Liver (tissue), 9 donors: ENCODE data around the gene GALNT14. TPM values are rescaled to one million over a fixed set of nuclear protein-coding genes. Genes with fewer than 3 reads are reported as not detected.

Experiments
- DNase-seq: peaks from one replicate; pipeline ENCODE4 v3.0.0-alpha.2; 2017; ENCODE audit warnings: low spot score
- H3K27ac ChIP-seq, 2 donors: one replicate each; pipeline ENCODE4 v1.7.0; 2013; ENCODE audit warnings: inconsistent platforms in 2 of 2, low read length in 2 of 2, control low read depth in 1 of 2, low read depth in 1 of 2, mild to moderate bottlenecking in 1 of 2
- H3K27me3 ChIP-seq, 4 donors: one replicate each; pipeline versions ENCODE4 v1.6.1 to v1.7.0; 2013; ENCODE audit warnings: low read length in 3 of 4, inconsistent platforms in 1 of 4, mild to moderate bottlenecking in 1 of 4, moderate library complexity in 1 of 4; ENCODE audit not compliant: control insufficient read depth in 4 of 4, insufficient read depth in 4 of 4
- H3K36me3 ChIP-seq, 4 donors: one replicate each; pipeline versions ENCODE4 v1.6.1 to v1.7.0; 2013; ENCODE audit warnings: low read length in 3 of 4, mild to moderate bottlenecking in 3 of 4, low read depth in 1 of 4, moderate library complexity in 1 of 4; ENCODE audit not compliant: control insufficient read depth in 4 of 4, insufficient read depth in 3 of 4
- H3K4me1 ChIP-seq, 4 donors: one replicate each; pipeline versions ENCODE4 v1.6.1 to v1.7.0; 2013; ENCODE audit warnings: low read length in 3 of 4, mild to moderate bottlenecking in 3 of 4, moderate library complexity in 1 of 4; ENCODE audit not compliant: control insufficient read depth in 4 of 4, insufficient read depth in 4 of 4
- H3K4me3 ChIP-seq, 3 donors: one replicate each; pipeline versions ENCODE4 v1.6.1 to v1.7.0; 2013; ENCODE audit warnings: low read length in 3 of 3, control low read depth in 1 of 3, low read depth in 1 of 3, mild to moderate bottlenecking in 1 of 3
- H3K9ac ChIP-seq, 2 donors: one replicate each; pipeline ENCODE4 v1.7.0; 2013; ENCODE audit warnings: low read length in 2 of 2, mild to moderate bottlenecking in 2 of 2, moderate library complexity in 2 of 2, control low read depth in 1 of 2, low read depth in 1 of 2
- H3K9me3 ChIP-seq, 4 donors: one replicate each; pipeline versions ENCODE4 v1.6.1 to v1.7.0; 2013; ENCODE audit warnings: low read length in 3 of 4; ENCODE audit not compliant: control insufficient read depth in 4 of 4
- ATF3 ChIP-seq: IDR thresholded peaks from 2 replicates; pipeline ENCODE4 v1.6.1; 2016; ENCODE audit warnings: antibody characterized with exemption
- CTCF ChIP-seq: fragments of 150-350 bp; IDR thresholded peaks from 2 replicates; pipeline ENCODE4 v1.5.1; 2017; ENCODE audit warnings: improper control_type of control experiment, low read depth, low read length; ENCODE audit not compliant: missing input control
- FOXA1 ChIP-seq: IDR thresholded peaks from 2 replicates; pipeline ENCODE4 v1.6.1; 2016; ENCODE audit warnings: antibody characterized with exemption
- FOXA2 ChIP-seq: IDR thresholded peaks from 2 replicates; pipeline ENCODE4 v1.6.1; 2016; ENCODE audit warnings: antibody characterized with exemption
- GABPA ChIP-seq, 2 donors: IDR thresholded peaks in 1 of 2; conservative IDR thresholded peaks in 1 of 2; 2 replicates each; pipeline ENCODE4 v1.6.1; 2016; ENCODE audit warnings: antibody characterized with exemption in 2 of 2, mild to moderate bottlenecking in 1 of 2, moderate library complexity in 1 of 2
- HNF4G ChIP-seq: IDR thresholded peaks from 2 replicates; pipeline ENCODE4 v1.6.1; 2016; ENCODE audit warnings: antibody characterized with exemption
- MAX ChIP-seq: IDR thresholded peaks from 2 replicates; pipeline ENCODE4 v1.6.1; 2016; ENCODE audit warnings: antibody characterized with exemption
- NR2F2 ChIP-seq: IDR thresholded peaks from 2 replicates; pipeline ENCODE4 v1.6.1; 2016; ENCODE audit warnings: antibody characterized with exemption
- RAD21 ChIP-seq, 2 donors: IDR thresholded peaks; 2 replicates each; pipeline ENCODE4 v1.6.1; 2016; ENCODE audit warnings: antibody characterized with exemption in 2 of 2, mild to moderate bottlenecking in 2 of 2
- REST ChIP-seq: IDR thresholded peaks from 2 replicates; pipeline ENCODE4 v1.6.1; 2016; ENCODE audit warnings: antibody characterized with exemption, mild to moderate bottlenecking
- RXRA ChIP-seq, 2 donors: IDR thresholded peaks; 2 replicates each; pipeline ENCODE4 v1.6.1; 2017 to 2018; ENCODE audit warnings: antibody characterized with exemption in 2 of 2, mild to moderate bottlenecking in 1 of 2
- SP1 ChIP-seq: IDR thresholded peaks from 2 replicates; pipeline ENCODE4 v1.6.1; 2018; ENCODE audit warnings: antibody characterized with exemption, mild to moderate bottlenecking
- TAF1 ChIP-seq: conservative IDR thresholded peaks from 2 replicates; pipeline ENCODE4 v1.6.1; 2016; ENCODE audit warnings: antibody characterized with exemption, mild to moderate bottlenecking
- YY1 ChIP-seq: IDR thresholded peaks from 2 replicates; pipeline ENCODE4 v1.6.1; 2016; ENCODE audit warnings: antibody characterized with exemption, mild to moderate bottlenecking
- ZBTB33 ChIP-seq: IDR thresholded peaks from 2 replicates; pipeline ENCODE4 v1.6.1; 2016; ENCODE audit warnings: antibody characterized with exemption
- WGBS: extraction: QIAGEN DNeasy Blood & Tissue Kit; methylation state at CpG from one replicate; pipeline ENCODE4 v1.1.7; 2013; 5-methylcytosine and 5-hydroxymethylcytosine counted together
- polyA plus RNA-seq, 2 donors: library from polyadenylated mRNA; stranded (reverse) in 1 of 2; unstranded in 1 of 2; fragments of 200-250 nt in 1 of 2; fragments of >200 nt in 1 of 2; fragmentation: Nextera tagmentation in 1 of 2; extraction: Ambion mirVana in 1 of 2; gene quantifications; one replicate each; pipeline versions ENCODE4 v1.2.1 to v1.2.3, GENCODE V29; 2013 to 2015
- total RNA-seq, 2 donors: library from RNA; depleted of rRNA; stranded (reverse); fragments of >200 nt; gene quantifications; one replicate each; pipeline ENCODE4 v1.2.3, GENCODE V29; 2014
- donor health status: healthy.
- donor health status: healthy.
- donor health status: healthy.
- donor health status: healthy.
- donor health status: healthy.

Gene GALNT14
- total and polyA plus RNA-seq, 4 donors: 0.86 to 2.0 (median 1.5) TPM

GRCh38 chr2:31011587-31011986, 126.7 kb downstream of the GALNT14 start:
- Histone ChIP-seq H3K4me1 (no peaks in the 10 kb centered on the region), H3K27ac (no peak overlapping the region), H3K9ac (no peak overlapping the region), H3K9me3 (no peaks in the 10 kb centered on the region), H3K36me3 (no peaks in the 10 kb centered on the region), H3K4me3 (no peak overlapping the region), H3K27me3 (peaks cover 0 to 9% (median 0%) of the 10 kb centered on the region in 4 donors)
- WGBS: 71% methylated on average over 6 of the region's 6 CpGs
- TF ChIP-seq REST (no peak), NR2F2 (no peak), FOXA2 (no peak), FOXA1 (no peak), YY1 (no peak), CTCF (no peak), ATF3 (no peak), GABPA (IDR thresholded peaks at IDR 0.05 in 1 of 2, conservative IDR thresholded peaks at IDR 0.05 in 1 of 2) (no peak), HNF4G (no peak), MAX (no peak), SP1 (no peak), TAF1 (no peak), RXRA (IDR thresholded peaks at IDR 0.05) (no peak)
- no peak for DNase-seq

- H3K4me3 ChIP-seq: no peak overlapping the region
- no peak overlapping the region for H3K27ac ChIP-seq
- no peak overlapping the region for H3K9ac ChIP-seq
- no peak for TF ChIP-seq MAX
- TF ChIP-seq RAD21 (IDR thresholded peaks at IDR 0.05): no peak
- no peak for TF ChIP-seq ZBTB33
- no peak for TF ChIP-seq YY1
- H3K9me3 ChIP-seq: no peaks in the 10 kb centered on the region
- DNase-seq: no peak
- H3K4me1 ChIP-seq: peaks cover 0 to 2% (median 0%) of the 10 kb centered on the region in 4 donors
- H3K36me3 ChIP-seq: no peaks in the 10 kb centered on the region
- WGBS: 61% methylated on average over 12 of the region's 12 CpGs
- H3K27me3 ChIP-seq: peaks cover 0 to 3% (median 0%) of the 10 kb centered on the region in 4 donors
Observed at GRCh38 chr2:31008561-31009114, 129.6 kb downstream of the GALNT14 start.
